Right hindlimb (tissue), 1 donor: ENCODE data around the gene DCC.

Source experiments
- DNase-seq: peaks from one replicate; pipeline ENCODE4 v3.0.0-alpha.2; 2018

DCC gene

DNA sequence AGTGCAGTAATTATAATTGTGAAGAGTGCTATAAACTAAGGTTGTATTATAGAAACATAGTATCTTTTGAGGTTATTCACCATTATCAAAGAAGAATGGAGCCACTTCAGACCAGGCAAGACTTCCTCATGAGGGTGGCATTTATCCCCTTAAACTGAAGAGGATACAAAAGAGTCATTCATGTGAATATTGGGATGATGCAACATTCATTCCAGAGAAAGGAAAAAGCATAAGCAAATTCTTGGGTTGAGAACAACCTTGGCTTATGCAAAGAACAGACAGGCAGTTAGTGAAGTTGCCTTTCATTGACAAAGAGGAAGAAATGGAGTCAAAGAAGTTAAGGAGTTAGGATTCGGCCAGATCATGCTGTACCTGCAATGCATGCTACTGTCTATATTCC lies 1201.9 kb downstream of the DCC start:
- no peak for DNase-seq

DNA sequence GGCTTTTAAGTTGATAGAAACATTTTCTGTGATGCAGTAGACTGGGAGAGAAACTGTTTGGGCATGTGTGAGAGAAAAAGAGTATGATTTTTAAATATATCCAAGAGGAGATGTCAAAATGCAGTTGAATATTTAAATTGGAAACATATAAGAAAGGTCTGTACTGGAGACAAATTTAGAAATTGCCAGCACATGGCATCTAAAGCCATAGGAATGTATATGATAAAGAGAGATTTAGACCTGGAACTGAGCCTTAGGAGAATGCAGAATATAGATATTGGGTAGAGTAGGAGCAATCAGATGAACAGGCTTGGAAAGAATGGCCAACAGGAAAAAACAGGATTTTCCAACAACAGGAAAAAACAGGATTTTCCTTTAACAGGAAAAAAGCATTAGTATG lies 1203.7 kb downstream of the DCC start:
- DNase-seq: no peak

DNA sequence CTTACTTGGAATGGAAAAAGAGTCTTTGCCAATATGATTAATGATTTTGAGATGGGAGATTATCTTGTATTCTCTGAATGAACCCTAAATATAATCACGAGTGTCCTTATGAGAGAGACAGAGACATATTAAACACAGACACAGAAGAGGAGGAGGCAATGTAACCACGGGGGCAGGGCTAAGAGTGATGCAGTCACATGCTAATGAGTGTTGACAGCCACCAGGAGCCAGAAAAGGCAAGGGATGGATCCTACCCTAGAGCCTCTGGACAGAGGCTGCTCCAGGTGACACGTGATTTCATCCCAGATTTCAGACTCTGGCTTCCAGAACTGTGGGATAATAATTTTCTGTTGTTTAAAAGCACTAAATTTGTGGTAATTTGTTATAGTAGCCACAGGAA lies 1204.9 kb downstream of the DCC start:
- no peak for DNase-seq

DNA sequence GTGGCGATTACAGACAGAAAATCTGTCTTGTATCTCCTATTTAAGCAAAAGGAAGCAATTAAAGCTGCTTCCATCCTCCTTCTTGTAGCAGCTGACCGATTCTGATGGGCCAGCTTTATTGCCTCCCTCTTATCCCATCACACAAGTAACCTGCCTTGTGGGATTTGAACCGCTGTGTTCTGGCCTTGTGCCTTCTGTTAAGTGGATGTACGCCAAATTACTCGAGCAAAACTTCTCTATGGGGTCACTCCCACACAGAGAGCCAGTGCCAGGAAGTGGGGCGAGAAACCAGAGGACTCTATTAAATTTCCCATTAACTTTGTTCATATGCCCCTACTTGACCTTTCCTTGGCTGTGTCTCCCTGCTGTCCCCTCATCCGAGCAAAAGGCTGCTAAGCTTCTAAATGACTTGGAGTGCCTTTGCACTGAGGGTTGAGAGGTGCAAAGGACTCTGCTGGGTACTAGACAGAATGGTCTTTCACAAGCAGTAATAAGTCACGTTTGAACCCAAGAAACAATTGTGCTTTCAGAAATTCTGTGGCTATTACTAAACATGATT lies 1212.0 kb downstream of the DCC start:
- peak; percentile 42 for DNase-seq

DNA sequence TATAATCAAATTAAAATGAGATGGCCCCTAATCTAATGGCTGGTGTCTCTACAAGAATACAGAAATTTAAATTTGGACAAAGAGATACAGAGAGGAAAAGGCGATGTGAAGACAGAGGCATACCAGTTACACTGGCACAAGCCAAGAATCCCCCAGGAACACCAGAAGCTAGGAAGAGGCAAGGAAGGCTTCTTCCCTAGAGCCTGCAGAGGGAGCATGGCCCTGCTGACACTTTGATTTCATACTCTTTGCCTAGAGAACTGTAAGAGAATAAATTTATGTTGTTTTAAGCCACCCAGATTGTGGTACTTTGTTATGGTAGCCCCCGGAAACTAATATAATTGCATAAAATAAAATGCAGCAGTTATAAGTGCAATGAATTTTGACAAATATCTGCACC lies 1213.0 kb downstream of the DCC start:
- no peak for DNase-seq

DNA sequence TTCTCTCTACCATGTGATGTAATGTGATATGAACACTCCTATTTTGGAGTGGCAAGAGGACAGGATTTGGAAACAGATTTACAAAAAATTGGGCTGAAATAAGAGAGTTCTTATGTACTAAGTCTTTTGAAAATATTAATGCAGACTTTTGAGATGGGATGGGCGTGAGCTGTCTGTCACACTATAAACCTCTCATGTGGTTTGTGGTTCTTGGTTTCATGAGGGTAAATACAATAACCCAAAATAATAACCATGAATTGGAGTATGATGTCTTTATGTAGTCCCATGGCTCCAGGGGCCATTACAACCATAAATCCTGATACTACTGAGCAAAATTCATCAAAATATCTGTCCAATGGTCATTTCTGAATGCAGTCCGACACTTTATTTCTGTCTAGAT lies 1216.5 kb downstream of the DCC start:
- no peak for DNase-seq

DNA sequence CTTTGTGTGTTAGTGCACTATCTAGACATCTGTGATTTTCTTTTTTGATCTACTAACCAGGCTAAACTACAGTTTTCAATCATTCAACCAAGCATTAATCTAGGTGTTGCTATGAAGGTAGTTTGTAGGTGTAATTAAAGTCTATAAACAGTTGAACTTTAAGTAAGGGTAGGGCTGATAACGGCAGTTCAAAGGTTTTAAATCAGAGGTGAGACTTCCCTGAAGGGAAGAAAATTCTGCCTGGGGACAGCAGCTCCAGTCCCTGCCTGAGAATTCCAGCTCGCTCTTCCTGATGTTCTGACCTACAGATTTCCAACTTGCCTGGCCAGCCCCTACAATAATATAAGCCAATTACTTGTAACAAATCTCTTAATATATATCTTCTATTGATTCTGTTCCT lies 1220.5 kb downstream of the DCC start:
- no peak for DNase-seq

DNA sequence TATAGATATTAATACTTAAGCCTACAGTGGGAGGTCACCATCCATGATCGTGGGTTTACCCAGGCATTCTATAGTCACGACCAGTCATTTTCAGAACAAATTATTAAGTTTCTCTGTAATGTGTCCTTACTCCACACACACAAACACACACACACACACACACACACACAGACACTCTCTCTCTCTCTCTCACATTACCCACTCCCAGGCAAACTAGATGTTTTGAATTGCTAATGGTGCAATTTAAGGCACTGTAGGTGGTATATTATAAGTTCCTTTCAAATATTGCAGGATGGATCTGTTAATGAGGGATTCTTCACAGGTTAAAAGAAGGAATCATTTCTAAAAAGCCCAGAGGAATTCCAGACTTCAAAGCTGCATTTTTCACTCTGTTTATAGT lies 1226.6 kb downstream of the DCC start:
- DNase-seq: no peak

DNA sequence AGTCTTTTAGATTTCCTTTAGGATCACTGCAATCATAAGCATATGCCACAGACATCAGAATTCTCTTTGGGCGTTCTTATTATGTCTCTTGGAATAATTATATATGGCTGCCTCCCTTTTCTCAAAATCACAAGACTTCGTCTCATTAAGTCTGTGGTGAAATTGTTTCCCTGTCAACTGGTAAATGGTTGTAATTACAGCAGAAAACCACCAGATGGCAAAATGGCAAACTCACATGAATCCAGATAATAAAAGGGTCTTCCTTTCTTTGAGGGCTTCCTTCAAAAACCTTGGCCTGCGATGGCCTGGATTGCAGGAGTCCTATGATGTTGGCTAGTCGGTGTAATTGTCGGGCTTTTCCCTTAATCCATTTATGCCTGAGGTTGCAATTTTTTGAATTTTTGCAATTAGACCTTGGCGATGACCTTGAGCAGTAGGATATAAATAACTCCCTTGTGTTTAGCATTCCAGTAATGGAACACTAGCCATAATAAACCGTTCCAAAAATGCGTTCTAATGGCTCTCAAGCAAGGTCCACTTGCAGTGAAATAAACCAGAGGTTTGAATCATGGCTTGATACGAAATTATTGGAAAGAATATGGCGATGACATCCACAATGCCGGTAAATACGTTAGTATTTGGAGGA lies 1228.1 kb downstream of the DCC start:
- no peak for DNase-seq
